AG09309 (cell line): ENCODE results near the gene COL7A1.
"Not testable (repeated sequence)": the region's sequence is repeated elsewhere in the genome, so short reads cannot be mapped to it uniquely, and the experiment has no call there.

Experiments
- DNase-seq: peaks from one replicate; pipeline ENCODE4 v3.0.0-alpha.2; 2010; ENCODE audit warnings: low read depth
- H3K4me3 ChIP-seq: 2 replicates; pipeline ENCODE4 v1.5.1; 2011; ENCODE audit warnings: mild to moderate bottlenecking, low read depth, low read length, moderate library complexity; ENCODE audit not compliant: control insufficient read depth
- CTCF ChIP-seq: IDR thresholded peaks from 2 replicates; pipeline ENCODE4 v1.5.1; 2011; ENCODE audit warnings: mild to moderate bottlenecking, low read depth, low read length, inconsistent platforms; ENCODE audit not compliant: insufficient read depth, control insufficient read depth; ENCODE audit errors: missing control alignments

Gene COL7A1

GRCh38 chr3:48555231-48555948 lies 39.7 kb downstream of the COL7A1 start:
- no peak for TF ChIP-seq CTCF
- H3K4me3 ChIP-seq = no peak overlapping the region
- no peak for DNase-seq

- DNase-seq = no peak
- no peak for TF ChIP-seq CTCF
- no peak overlapping the region for H3K4me3 ChIP-seq
Observed at GRCh38 chr3:48553886-48554845, 41.0 kb downstream of the COL7A1 start.

DNA sequence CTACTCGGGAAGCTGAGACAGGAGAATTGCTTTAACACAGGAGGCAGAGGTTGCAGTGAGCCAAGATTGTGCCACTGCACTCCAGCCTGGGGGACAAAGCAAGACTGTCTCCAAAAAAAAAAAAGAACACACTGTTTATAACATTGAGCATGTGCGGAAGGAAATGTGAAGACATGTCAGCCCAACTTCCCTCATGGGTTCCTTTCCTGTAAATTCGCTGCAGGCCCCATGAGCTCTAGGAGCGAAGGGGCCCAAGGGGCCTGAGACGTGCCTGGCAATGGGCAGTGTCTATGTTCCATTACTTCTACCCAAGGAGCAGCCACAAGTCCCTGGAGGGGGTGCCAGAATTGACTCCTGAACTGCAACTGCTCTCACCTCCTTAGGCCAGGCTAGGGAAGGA lies 41.8 kb downstream of the COL7A1 start:
- no peak overlapping the region for H3K4me3 ChIP-seq
- no peak for TF ChIP-seq CTCF
- no peak for DNase-seq

DNA sequence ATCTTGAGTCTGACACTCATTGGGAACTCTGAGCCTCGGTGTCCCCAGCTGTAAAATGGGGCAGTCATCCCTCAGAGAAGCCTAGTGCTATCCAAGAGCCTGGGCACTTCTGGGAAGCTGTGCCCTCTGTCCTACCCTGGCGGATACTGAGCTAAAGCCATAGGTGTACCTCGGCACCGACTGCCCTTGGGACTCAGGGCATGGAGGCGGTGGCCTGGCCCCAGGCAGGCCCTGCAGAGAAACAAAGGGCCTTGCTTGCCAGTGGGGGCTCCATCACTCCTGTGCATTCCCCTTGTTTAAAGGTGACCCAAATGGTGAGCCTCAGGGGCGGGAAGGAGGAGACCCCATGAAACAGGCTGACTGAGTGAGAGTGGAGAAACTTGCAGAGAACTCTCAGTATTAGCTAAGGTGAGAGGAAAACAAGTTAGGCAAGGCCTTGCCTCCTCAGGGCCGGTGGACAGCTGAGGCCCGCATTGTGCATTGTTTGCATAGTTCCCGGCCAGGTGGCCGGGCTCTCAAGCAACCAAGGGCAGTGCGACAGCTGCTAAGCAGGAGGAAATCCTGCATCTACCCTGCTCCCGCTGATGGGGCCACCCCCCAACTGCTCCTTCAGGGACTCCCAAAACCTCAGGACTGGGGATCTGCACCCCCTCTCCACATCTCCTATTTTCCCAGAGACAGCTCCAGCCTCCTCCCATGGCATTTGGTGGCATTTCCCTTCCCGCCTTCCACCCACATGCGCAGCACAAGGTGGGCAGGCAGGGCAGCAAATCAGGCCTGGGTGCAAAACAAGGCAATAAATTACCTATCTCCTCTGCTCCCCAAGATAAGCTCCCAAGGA lies 42.8 kb downstream of the COL7A1 start:
- DNase-seq = no peak
- no peak for TF ChIP-seq CTCF
- H3K4me3 ChIP-seq = no peak overlapping the region

- not testable (repeated sequence) for H3K4me3 ChIP-seq, DNase-seq
Observed at GRCh38 chr3:48551651-48552050, 43.5 kb downstream of the COL7A1 start.

DNA sequence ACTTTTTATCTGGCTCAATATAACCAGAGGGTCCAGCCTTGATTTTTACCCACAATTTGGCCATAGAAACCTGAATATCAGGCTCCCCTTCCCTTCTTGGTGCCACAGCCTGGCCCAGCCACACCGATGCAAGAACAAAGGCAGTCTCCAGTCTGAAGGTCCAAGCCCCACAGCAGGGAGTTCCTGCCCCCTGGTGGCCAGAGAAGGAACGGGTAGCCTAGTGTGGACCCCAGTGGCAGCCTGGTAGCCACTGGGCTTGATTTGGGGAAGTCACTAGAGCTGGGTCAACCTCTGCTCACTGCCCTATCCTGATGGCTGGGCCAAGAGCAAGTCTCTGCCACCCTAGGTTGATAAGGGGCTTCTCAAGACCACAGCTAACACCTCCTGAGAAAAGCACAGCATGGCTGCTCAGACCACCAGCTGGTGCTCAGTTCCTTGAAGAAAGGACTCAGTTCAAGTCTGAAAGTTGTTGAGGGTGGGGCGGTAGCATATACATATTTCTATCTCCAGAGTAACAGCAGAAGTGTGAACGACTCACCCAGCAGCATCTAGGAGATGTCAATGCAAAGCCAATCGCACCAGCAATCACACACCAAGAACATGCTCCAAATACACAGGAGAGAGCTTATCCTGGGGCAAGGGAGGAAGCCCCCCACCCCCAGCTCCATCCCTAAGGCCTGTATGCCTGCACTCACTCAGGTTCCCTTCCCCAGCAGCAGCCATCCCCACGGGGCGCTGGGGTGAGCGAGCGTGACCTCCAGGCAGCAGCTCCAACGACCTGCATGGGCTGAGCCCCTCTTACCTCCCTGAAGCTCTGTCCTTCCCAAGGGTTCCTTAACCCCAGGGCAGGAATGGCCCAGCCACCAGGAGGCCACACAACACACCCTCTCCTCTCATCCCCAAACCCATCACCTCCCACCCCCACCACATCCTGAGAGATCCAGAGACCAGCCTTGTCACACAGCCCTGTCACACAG lies 46.1 kb downstream of the COL7A1 start:
- H3K4me3 ChIP-seq = no peak overlapping the region
- no peak for DNase-seq
- peak; percentile 96 for TF ChIP-seq CTCF
